GM19239 (cell line): ENCODE results near the gene AFP.

Source experiments
- DNase-seq: peaks from one replicate; pipeline ENCODE4 v3.0.0; 2011; ENCODE audit warnings: low spot score; ENCODE audit not compliant: insufficient read length
- FAIRE-seq: peaks from 2 replicates; lab custom pipeline; 2011; peaks lifted over from hg19 to GRCh38; lab: Jason Lieb, UNC

The AFP gene

DNA sequence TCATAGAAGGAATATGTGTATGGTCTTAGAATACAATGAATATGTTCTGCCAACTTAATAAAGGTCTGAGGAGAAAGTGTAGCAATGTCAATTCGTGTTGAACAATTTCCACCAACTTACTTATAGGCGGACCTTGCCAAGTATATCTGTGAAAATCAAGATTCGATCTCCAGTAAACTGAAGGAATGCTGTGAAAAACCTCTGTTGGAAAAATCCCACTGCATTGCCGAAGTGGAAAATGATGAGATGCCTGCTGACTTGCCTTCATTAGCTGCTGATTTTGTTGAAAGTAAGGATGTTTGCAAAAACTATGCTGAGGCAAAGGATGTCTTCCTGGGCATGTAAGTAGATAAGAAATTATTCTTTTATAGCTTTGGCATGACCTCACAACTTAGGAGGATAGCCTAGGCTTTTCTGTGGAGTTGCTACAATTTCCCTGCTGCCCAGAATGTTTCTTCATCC is 22.7 kb upstream of the AFP start:
- FAIRE-seq (no peak), DNase-seq (no peak)

DNA sequence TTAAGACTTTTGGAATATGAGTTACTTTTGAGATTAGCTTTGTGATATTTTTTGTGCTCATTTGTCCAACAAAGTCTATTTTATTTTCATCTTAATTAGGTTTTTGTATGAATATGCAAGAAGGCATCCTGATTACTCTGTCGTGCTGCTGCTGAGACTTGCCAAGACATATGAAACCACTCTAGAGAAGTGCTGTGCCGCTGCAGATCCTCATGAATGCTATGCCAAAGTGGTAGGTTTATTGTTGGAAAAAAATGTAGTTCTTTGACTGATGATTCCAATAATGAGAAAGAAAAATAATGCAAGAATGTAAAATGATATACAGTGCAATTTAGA is 21.1 kb upstream of the AFP start:
- FAIRE-seq (no peak), DNase-seq (no peak)

DNA sequence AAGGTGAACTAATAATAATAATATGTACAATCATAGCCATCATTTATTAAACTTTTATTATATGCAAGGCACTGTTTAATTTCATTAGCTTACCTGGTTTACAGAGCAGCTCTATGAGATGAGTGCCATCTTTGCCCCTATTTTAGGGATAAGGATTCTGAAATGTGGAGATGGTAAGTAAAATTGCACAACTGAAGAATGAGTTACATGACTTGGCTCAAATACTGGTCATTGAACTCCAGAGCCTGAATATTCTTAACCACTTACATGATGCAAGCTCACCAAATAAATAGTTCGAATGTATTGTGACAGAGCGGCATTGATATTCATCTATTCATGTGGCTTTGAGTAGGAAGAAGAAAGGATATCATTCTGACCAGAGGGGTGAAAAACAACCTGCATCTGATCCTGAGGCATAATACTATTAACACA is 20.2 kb upstream of the AFP start:
- no peak for DNase-seq
- FAIRE-seq, result no peak

DNA sequence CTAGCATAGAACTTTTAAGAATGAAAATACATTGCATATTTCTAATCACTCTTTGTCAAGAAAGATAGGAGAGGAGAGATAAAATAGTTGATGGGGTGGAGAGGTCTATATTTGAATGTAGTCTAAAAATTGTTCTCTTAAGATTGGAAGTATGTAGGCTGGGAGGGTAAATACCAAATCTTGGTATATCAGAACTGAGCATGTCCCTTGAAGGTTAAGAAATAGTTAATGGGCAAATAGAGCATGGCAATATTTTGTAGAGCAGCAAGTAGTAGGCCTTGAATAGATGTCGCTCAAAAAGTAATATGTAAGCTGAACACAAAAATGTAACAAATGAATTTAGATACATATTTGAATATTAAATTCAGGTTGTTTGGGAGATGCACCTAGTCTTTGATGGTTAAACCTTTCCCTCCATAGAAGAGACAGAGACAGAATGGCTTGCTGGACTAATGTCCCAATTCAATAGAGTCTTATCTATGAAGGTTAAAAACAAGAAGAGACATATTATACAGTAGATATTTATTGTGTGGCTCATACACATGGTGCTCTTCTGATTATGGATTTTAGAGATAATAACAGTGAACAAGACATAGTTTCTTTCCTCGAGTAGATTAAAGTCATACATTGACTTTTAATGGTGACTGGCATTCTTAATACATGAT is 19.5 kb upstream of the AFP start:
- no peak for DNase-seq
- FAIRE-seq, result no peak

DNA sequence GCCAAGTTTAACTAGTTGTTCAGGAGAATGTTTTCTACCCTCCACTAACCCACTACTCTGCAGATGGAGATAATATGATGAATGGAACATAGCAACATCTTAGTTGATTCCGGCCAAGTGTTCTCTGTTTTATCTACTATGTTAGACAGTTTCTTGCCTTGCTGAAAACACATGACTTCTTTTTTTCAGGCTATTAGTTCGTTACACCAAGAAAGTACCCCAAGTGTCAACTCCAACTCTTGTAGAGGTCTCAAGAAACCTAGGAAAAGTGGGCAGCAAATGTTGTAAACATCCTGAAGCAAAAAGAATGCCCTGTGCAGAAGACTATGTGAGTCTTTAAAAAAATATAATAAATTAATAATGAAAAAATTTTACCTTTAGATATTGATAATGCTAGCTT is 18.7 kb upstream of the AFP start:
- FAIRE-seq, result no peak
- DNase-seq, result no peak

DNA sequence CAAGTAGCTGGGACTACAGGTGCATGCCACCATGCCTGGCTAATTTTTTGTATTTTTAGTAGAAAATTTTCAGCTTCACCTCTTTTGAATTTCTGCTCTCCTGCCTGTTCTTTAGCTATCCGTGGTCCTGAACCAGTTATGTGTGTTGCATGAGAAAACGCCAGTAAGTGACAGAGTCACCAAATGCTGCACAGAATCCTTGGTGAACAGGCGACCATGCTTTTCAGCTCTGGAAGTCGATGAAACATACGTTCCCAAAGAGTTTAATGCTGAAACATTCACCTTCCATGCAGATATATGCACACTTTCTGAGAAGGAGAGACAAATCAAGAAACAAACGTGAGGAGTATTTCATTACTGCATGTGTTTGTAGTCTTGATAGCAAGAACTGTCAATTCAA is 18.0 kb upstream of the AFP start:
- no peak for DNase-seq
- no peak for FAIRE-seq

DNA sequence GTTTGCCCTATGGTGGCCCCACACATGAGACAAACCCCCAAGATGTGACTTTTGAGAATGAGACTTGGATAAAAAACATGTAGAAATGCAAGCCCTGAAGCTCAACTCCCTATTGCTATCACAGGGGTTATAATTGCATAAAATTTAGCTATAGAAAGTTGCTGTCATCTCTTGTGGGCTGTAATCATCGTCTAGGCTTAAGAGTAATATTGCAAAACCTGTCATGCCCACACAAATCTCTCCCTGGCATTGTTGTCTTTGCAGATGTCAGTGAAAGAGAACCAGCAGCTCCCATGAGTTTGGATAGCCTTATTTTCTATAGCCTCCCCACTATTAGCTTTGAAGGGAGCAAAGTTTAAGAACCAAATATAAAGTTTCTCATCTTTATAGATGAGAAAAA is 17.3 kb upstream of the AFP start:
- DNase-seq (no peak), FAIRE-seq (no peak)

DNA sequence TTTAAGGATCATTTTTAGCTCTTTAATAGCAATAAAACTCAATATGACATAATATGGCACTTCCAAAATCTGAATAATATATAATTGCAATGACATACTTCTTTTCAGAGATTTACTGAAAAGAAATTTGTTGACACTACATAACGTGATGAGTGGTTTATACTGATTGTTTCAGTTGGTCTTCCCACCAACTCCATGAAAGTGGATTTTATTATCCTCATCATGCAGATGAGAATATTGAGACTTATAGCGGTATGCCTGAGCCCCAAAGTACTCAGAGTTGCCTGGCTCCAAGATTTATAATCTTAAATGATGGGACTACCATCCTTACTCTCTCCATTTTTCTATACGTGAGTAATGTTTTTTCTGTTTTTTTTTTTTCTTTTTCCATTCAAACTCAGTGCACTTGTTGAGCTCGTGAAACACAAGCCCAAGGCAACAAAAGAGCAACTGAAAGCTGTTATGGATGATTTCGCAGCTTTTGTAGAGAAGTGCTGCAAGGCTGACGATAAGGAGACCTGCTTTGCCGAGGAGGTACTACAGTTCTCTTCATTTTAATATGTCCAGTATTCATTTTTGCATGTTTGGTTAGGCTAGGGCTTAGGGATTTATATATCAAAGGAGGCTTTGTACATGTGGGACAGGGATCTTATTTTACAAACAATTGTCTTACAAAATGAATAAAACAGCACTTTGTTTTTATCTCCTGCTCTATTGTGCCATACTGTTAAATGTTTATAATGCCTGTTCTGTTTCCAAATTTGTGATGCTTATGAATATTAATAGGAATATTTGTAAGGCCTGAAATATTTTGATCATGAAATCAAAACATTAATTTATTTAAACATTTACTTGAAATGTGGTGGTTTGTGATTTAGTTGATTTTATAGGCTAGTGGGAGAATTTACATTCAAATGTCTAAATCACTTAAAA is 16.6 kb upstream of the AFP start:
- DNase-seq (no peak), FAIRE-seq (no peak)

DNA sequence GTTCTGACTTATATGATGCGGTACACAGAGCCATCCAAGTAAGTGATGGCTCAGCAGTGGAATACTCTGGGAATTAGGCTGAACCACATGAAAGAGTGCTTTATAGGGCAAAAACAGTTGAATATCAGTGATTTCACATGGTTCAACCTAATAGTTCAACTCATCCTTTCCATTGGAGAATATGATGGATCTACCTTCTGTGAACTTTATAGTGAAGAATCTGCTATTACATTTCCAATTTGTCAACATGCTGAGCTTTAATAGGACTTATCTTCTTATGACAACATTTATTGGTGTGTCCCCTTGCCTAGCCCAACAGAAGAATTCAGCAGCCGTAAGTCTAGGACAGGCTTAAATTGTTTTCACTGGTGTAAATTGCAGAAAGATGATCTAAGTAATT is 15.4 kb upstream of the AFP start:
- no peak for DNase-seq
- FAIRE-seq, result no peak

DNA sequence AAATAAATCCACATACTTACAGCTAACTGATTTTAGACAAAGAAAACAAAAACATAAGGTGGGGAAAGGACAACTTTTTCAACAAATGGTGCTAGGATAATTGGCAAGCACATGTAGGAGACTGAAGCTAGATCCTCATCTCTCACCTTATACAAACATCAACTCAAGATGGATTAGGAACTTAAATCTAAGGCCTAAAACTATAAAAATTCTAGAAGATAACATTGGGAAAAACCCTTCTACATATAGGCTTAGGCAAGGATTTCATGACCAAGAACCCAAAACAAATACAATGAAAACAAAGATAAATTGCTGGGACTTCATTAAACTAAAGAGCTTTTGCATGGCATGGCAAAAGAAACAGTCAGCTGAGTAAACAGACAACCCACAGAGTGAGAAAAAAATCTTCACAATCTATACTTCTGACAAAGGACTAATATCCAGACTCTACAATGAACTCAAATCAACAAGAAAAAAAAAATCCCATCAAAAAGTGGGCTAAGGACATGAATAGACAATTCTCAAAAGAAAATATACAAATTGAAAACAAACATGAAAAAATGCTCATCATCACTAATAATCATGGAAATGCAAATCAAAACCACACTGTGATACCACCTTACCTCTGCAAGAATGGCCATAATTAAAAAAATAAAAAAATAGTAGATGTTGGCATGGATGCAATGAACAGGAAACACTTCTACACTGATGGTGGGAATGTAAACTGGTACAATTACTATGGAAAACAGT is 14.1 kb upstream of the AFP start:
- DNase-seq (no peak), FAIRE-seq (no peak)

DNA sequence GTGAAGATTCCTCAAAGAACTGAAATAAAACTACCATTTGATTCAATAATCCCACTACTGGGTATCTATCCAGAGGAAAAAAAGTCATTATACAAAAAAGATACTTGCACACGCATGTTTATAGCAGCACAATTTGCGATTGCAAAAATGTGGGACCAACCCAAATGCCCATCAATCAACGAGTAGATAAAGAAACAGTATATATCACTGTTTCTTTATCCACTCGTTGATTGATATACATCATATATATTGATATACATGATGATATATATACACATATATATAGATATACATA is 13.6 kb upstream of the AFP start:
- FAIRE-seq (no peak), DNase-seq (no peak)

DNA sequence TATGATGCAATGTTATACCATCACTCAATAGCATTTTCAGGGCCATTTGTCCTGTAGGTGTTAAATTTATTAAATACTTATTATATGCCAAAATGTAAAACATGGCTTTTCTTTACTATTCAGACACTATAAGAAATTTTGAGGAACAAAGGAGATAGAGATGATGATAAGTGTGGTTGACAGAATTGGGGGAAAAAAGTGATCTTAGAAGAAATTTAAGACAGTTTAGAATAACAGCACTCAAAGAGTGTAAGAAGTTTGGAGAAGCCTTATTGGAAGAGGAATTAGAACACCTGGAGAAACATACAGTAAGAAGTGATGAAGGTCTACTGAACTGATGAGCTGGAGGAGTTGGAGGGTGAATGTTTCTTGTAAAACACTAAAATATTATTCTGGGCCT is 12.8 kb upstream of the AFP start:
- DNase-seq, result no peak
- no peak for FAIRE-seq

DNA sequence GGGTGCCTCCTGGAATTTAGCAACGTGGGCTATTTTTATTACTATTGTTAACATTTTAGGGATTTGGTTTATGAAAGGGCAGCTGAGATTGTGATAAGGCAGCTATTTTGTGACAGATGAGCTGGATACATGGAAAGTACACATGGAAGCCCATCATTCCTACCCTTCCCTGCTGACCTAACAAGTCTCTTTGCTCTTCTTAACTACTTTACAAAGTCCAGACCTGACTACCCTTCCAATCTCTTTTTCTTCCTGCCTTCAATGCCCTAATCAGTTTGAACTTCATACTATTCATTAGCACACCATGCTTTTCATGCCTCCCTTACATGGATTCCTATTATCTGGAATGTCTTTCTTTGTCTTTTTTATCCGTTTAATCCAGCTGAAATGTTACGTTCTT is 9.4 kb upstream of the AFP start:
- DNase-seq (no peak), FAIRE-seq (no peak)

DNA sequence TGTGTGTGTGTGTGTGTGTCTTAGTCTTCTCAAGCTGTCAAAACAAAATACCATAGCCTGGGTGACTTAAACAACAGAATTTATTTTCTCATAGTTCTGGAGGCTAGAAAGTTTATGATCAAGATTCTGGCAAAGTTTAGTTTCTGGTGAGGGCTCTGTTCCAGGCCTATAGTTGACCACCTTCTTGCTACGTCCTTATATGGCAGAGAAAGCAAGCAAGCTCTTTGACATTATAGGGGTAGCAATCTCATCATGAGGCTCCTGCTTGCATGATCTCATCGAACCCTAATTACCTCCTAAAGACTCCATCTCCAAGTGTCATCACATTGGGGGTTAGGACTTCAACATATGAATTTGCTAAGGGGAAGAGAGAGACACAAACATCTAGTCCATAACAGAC is 6.9 kb upstream of the AFP start:
- no peak for FAIRE-seq
- no peak for DNase-seq

DNA sequence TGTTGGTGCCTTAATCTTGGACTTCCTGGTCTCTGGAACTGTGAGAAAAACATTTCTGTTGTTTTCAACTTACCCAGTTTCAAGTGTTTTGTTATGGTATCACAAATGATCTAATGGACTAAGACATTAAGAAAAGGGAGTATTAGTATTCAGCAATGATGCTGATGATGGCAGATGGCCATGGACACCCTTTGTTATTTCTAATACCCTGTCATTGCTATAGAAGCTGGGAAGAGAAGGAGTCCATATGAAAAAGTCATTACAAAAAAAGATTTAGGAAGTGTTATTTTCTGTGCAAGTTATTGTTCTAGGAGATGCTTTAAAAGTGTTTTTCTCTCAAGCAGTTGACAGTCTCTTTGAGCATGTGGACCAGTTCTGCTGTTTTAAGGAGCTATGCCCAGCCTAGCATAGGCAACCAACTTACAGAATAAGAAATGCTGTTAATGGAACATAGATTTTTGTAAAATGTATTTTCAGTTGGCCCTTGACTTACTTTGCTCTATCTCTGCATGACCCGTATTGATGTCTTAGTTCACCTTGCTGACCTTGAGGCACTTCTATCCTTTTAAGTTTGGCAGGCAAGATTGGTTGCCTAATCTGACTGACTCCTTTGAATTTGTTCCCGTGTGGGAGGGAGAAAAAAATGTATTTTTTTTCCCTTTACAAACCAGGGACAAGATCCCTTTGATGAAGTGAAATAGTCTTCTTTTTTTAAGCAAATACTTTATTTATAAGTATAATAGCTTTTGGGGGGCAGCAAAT is 6.0 kb upstream of the AFP start:
- no peak for FAIRE-seq
- no peak for DNase-seq

DNA sequence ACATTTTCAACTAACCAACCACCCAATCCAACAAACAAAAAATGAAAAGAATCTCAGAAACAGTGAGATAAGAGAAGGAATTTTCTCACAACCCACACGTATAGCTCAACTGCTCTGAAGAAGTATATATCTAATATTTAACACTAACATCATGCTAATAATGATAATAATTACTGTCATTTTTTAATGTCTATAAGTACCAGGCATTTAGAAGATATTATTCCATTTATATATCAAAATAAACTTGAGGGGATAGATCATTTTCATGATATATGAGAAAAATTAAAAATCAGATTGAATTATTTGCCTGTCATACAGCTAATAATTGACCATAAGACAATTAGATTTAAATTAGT is 4.2 kb upstream of the AFP start:
- DNase-seq (no peak), FAIRE-seq (no peak)

DNA sequence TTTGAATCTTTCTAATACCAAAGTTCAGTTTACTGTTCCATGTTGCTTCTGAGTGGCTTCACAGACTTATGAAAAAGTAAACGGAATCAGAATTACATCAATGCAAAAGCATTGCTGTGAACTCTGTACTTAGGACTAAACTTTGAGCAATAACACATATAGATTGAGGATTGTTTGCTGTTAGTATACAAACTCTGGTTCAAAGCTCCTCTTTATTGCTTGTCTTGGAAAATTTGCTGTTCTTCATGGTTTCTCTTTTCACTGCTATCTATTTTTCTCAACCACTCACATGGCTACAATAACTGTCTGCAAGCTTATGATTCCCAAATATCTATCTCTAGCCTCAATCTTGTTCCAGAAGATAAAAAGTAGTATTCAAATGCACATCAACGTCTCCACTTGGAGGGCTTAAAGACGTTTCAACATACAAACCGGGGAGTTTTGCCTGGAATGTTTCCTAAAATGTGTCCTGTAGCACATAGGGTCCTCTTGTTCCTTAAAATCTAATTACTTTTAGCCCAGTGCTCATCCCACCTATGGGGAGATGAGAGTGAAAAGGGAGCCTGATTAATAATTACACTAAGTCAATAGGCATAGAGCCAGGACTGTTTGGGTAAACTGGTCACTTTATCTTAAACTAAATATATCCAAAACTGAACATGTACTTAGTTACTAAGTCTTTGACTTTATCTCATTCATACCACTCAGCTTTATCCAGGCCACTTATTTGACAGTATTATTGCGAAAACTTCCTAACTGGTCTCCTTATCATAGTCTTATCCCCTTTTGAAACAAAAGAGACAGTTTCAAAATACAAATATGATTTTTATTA is 3.6 kb upstream of the AFP start:
- DNase-seq (no peak), FAIRE-seq (no peak)

DNA sequence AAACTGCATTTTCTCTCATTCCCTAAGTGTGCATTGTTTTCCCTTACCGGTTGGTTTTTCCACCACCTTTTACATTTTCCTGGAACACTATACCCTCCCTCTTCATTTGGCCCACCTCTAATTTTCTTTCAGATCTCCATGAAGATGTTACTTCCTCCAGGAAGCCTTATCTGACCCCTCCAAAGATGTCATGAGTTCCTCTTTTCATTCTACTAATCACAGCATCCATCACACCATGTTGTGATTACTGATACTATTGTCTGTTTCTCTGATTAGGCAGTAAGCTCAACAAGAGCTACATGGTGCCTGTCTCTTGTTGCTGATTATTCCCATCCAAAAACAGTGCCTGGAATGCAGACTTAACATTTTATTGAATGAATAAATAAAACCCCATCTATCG is 2.9 kb upstream of the AFP start:
- FAIRE-seq, result no peak
- no peak for DNase-seq

DNA sequence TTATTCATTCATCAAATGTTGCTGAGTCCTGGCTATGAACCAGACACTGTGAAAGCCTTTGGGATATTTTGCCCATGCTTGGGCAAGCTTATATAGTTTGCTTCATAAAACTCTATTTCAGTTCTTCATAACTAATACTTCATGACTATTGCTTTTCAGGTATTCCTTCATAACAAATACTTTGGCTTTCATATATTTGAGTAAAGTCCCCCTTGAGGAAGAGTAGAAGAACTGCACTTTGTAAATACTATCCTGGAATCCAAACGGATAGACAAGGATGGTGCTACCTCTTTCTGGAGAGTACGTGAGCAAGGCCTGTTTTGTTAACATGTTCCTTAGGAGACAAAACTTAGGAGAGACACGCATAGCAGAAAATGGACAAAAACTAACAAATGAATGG is 1.7 kb upstream of the AFP start:
- peak; percentile 56 for FAIRE-seq
- DNase-seq, result peak; percentile 2
